Right atrium auricular region (tissue), 2 donors: ENCODE data around the gene SESN1. TPM values are rescaled to one million over a fixed set of nuclear protein-coding genes. Genes with fewer than 3 reads are reported as not detected.

Experiments used
- DNase-seq: peaks from one replicate; pipeline ENCODE4 v3.0.0-alpha.2; 2019; ENCODE audit warnings: low spot score
- H3K27ac ChIP-seq, 2 donors: fragments of 200-600 bp; sonication (generic); 1 replicate in 1 of 2; 2 replicates in 1 of 2; pipeline ENCODE4 v1.5.1; 2016 to 2019
- H3K27me3 ChIP-seq, 2 donors: fragments of 200-600 bp; sonication (generic); one replicate each; pipeline versions ENCODE4 v1.5.1 to v1.6.0; 2017 to 2019
- H3K36me3 ChIP-seq: fragments of 200-600 bp; sonication (generic); one replicate; pipeline ENCODE4 v1.5.1; 2016
- H3K4me1 ChIP-seq, 2 donors: fragments of 200-600 bp; sonication (generic); one replicate each; pipeline versions ENCODE4 v1.5.1 to v1.6.0; 2017 to 2019
- H3K4me3 ChIP-seq, 2 donors: fragments of 200-600 bp; sonication (generic); 1 replicate in 1 of 2; 2 replicates in 1 of 2; pipeline ENCODE4 v1.5.1; 2017 to 2019; ENCODE audit warnings: mild to moderate bottlenecking in 1 of 2, moderate library complexity in 1 of 2
- H3K9me3 ChIP-seq, 2 donors: fragments of 200-600 bp; sonication (generic); one replicate each; pipeline ENCODE4 v1.5.1; 2019
- CTCF ChIP-seq, 2 donors: fragments of 200-600 bp; sonication (generic); IDR thresholded peaks; one replicate each; pipeline ENCODE4 v1.5.1; 2019; ENCODE audit warnings: antibody characterized with exemption in 2 of 2
- total RNA-seq, 2 donors: library from RNA; depleted of rRNA; stranded (reverse); fragments of >200 nt; gene quantifications; one replicate each; pipeline ENCODE4 v1.1.0, GENCODE V29; 2016

Gene SESN1
- total RNA-seq, 2 donors from 2014 or later = 35.1 to 55.7 TPM

GRCh38 chr6:109039795-109040194 is 54.9 kb downstream of the SESN1 start:
- H3K9me3 ChIP-seq = no peaks in the 10 kb centered on the region
- no peak for TF ChIP-seq CTCF (IDR thresholded peaks at IDR 0.05)
- no peak for DNase-seq
- no peak overlapping the region for H3K27ac ChIP-seq
- H3K36me3 ChIP-seq = no peaks in the 10 kb centered on the region
- H3K27me3 ChIP-seq = no peaks in the 10 kb centered on the region
- H3K4me3 ChIP-seq = no peak overlapping the region
- peaks cover 0 to 13% of the 10 kb centered on the region in 2 donors for H3K4me1 ChIP-seq

GRCh38 chr6:109038837-109039398 is 55.7 kb downstream of the SESN1 start:
- TF ChIP-seq CTCF (IDR thresholded peaks at IDR 0.05) = no peak
- Histone ChIP-seq H3K27me3 (no peaks in the 10 kb centered on the region), H3K4me3 (no peak overlapping the region), H3K4me1 (peaks cover 0 to 18% of the 10 kb centered on the region in 2 donors), H3K36me3 (no peaks in the 10 kb centered on the region), H3K9me3 (no peaks in the 10 kb centered on the region), H3K27ac (no peak overlapping the region)
- DNase-seq = no peak

GRCh38 chr6:109036574-109037294 is 57.9 kb downstream of the SESN1 start:
- H3K4me3 ChIP-seq = no peak overlapping the region
- H3K27me3 ChIP-seq = no peaks in the 10 kb centered on the region
- no peak for DNase-seq
- no peak overlapping the region for H3K27ac ChIP-seq
- peaks cover 0 to 23% of the 10 kb centered on the region in 2 donors for H3K4me1 ChIP-seq
- no peak for TF ChIP-seq CTCF (IDR thresholded peaks at IDR 0.05)
- no peaks in the 10 kb centered on the region for H3K36me3 ChIP-seq
- H3K9me3 ChIP-seq = no peaks in the 10 kb centered on the region

- Histone ChIP-seq H3K4me1 (peaks cover 0 to 23% of the 10 kb centered on the region in 2 donors), H3K36me3 (no peaks in the 10 kb centered on the region), H3K9me3 (no peaks in the 10 kb centered on the region), H3K27ac (no peak overlapping the region), H3K27me3 (no peaks in the 10 kb centered on the region), H3K4me3 (no peak overlapping the region)
- TF ChIP-seq CTCF (IDR thresholded peaks at IDR 0.05) = no peak
- no peak for DNase-seq
Measured at GRCh38 chr6:109034526-109034925, 60.1 kb downstream of the SESN1 start.

- Histone ChIP-seq H3K9me3 (no peaks in the 10 kb centered on the region), H3K4me1 (peaks cover 0 to 17% of the 10 kb centered on the region in 2 donors), H3K4me3 (no peak overlapping the region), H3K36me3 (no peaks in the 10 kb centered on the region), H3K27me3 (no peaks in the 10 kb centered on the region), H3K27ac (no peak overlapping the region)
- DNase-seq = no peak
- TF ChIP-seq CTCF (IDR thresholded peaks at IDR 0.05) = no peak
Measured at GRCh38 chr6:109033655-109034054, 61.0 kb downstream of the SESN1 start.
